ENCODE results near the gene CCDC88B.

GRCh38 chr11:64369440-64370421, 29.7 kb downstream of the CCDC88B start:
- TF ChIP-seq FOSL1 (IDR thresholded peaks at IDR 0.05; ENCODE audit: low read depth), result no peak
- no peak for TF ChIP-seq POLR2AphosphoS5 (IDR thresholded peaks at IDR 0.05; ENCODE audit: low read depth, low read length)
- TF ChIP-seq CTCF (IDR thresholded peaks at IDR 0.05 in 2 of 3, conservative IDR thresholded peaks at IDR 0.05 in 1 of 3; ENCODE audit: borderline replicate concordance in 1 of 3, insufficient read depth in 1 of 3, low read depth in 2 of 3, low read length in 2 of 3), result peak in 2 of 3 experiments; percentile 13 to 31; a peak in 1 of 6 replicates
- TF ChIP-seq POLR2A (IDR thresholded peaks at IDR 0.05; ENCODE audit: borderline replicate concordance, extremely low read depth, insufficient read depth, insufficient read length), result no peak

All from HCT116 (cell line).